SJSA1 (cell line): ENCODE measurements around the gene EPHA6. TPM values are rescaled to one million over a fixed set of nuclear protein-coding genes. Genes with fewer than 3 reads are reported as not detected.

Source experiments
- DNase-seq, 2 experiments: peaks; one replicate each; pipeline ENCODE4 v3.0.0-alpha.2; 2015 to 2020; ENCODE audit warnings: low spot score in 2 of 2, low read depth in 1 of 2
- H3K27ac ChIP-seq: fragments of 250-450 bp; sonication (Bioruptor Pico); 2 replicates; pipeline ENCODE4 v1.5.1; 2020; ENCODE audit warnings: mild to moderate bottlenecking, moderate library complexity
- H3K27me3 ChIP-seq: fragments of 250-450 bp; sonication (Bioruptor Pico); replicated peaks from 2 replicates; pipeline ENCODE4 v1.5.1; 2020; ENCODE audit warnings: mild to moderate bottlenecking, moderate library complexity
- H3K36me3 ChIP-seq: fragments of 250-450 bp; sonication (Bioruptor Pico); 2 replicates; pipeline ENCODE4 v1.5.1; 2020; ENCODE audit warnings: mild to moderate bottlenecking
- H3K4me1 ChIP-seq: fragments of 250-450 bp; sonication (Bioruptor Pico); replicated peaks from 2 replicates; pipeline ENCODE4 v1.6.1; 2021; ENCODE audit warnings: mild to moderate bottlenecking
- H3K4me3 ChIP-seq: fragments of 250-450 bp; sonication (Bioruptor Pico); 2 replicates; pipeline ENCODE4 v1.5.1; 2020; ENCODE audit warnings: mild to moderate bottlenecking
- H3K9me3 ChIP-seq: fragments of 250-450 bp; sonication (Bioruptor Pico); replicated peaks from 2 replicates; pipeline ENCODE4 v1.5.1; 2020; ENCODE audit warnings: mild to moderate bottlenecking
- total RNA-seq: library from RNA; depleted of rRNA; stranded (reverse); fragments of >200 nt; shearing (Covaris generic); gene quantifications from 2 replicates; pipeline ENCODE4 v1.2.3, GENCODE V29; 2014

The EPHA6 gene
- total RNA-seq, 1 experiment from 2014 or later, result not detected

DNA sequence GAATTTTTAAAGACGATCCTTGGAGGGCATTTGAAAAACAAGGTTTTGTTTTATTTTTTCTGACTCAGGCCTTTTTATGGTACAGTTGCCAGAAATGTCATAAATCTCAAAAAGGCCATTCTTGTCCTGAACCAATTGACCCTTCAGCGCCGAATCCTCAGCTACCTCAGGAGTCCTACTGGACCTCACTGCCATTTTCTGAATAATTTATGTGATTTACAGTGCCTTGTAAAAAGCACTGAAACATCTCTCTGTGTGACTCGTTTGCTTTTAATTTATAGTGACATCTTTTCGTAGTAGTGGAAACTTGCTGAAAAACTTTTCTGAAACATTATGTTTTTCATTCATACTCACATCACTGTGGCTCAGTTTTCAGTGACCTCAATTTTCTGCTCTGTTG, 878.0 kb downstream of the EPHA6 start:
- Histone ChIP-seq H3K27me3 (no peaks in the 10 kb centered on the region), H3K9me3 (no peaks in the 10 kb centered on the region), H3K4me1 (no peaks in the 10 kb centered on the region), H3K27ac (no peak overlapping the region), H3K4me3 (no peak overlapping the region), H3K36me3 (no peaks in the 10 kb centered on the region)
- no peak for DNase-seq

DNA sequence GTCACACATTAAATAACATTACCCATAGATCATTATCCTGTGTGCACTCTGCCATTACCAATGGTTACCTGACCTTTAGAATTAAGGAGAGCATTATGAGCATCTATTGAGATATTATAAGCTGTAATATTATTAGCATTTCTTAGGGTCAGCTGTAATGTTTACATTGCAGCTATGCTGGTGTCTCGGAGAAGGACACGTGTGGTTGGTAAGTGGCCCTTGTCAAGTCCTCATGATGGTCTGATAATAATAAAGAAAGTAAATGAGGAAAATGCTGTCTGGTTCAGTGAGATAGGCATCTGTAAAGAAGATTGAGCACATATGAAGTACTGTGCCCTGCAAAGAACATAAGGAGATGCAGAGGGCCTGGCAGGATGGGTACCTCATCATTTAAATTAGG, 878.4 kb downstream of the EPHA6 start:
- Histone ChIP-seq H3K27ac (no peak overlapping the region), H3K4me1 (no peaks in the 10 kb centered on the region), H3K36me3 (no peaks in the 10 kb centered on the region), H3K27me3 (no peaks in the 10 kb centered on the region), H3K4me3 (no peak overlapping the region), H3K9me3 (no peaks in the 10 kb centered on the region)
- no peak for DNase-seq

DNA sequence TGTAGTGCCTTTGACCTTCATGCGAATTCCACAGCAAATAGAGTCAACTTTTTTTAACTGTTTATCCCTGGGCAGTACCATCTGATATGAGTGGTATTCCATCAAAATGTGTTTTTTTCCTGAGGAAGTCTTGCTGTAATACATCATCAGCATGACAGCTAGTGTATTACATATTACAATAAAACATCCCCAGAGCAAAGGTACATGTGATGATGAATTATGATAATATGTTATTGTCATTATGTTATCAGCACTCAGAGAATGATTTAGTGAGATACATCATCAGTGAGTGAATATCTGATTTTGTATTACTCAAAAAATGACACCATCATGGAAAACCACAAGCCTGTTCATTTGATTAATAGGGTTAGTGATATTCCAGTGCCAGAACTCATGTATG, 880.5 kb downstream of the EPHA6 start:
- no peaks in the 10 kb centered on the region for H3K27me3 ChIP-seq
- H3K36me3 ChIP-seq, result no peaks in the 10 kb centered on the region
- H3K27ac ChIP-seq, result no peak overlapping the region
- no peaks in the 10 kb centered on the region for H3K9me3 ChIP-seq
- no peak overlapping the region for H3K4me3 ChIP-seq
- no peak for DNase-seq
- no peaks in the 10 kb centered on the region for H3K4me1 ChIP-seq

GRCh38 chr3:97698691-97699090, 884.3 kb downstream of the EPHA6 start:
- DNase-seq, result no peak
- Histone ChIP-seq H3K27me3 (no peaks in the 10 kb centered on the region), H3K27ac (no peak overlapping the region), H3K4me3 (no peak overlapping the region), H3K9me3 (no peaks in the 10 kb centered on the region), H3K4me1 (no peaks in the 10 kb centered on the region), H3K36me3 (no peaks in the 10 kb centered on the region)

GRCh38 chr3:97699889-97700288, 885.5 kb downstream of the EPHA6 start:
- no peaks in the 10 kb centered on the region for H3K36me3 ChIP-seq
- DNase-seq, result no peak
- no peak overlapping the region for H3K27ac ChIP-seq
- H3K27me3 ChIP-seq, result no peaks in the 10 kb centered on the region
- H3K4me3 ChIP-seq, result no peak overlapping the region
- H3K9me3 ChIP-seq, result no peaks in the 10 kb centered on the region
- H3K4me1 ChIP-seq, result no peaks in the 10 kb centered on the region

DNA sequence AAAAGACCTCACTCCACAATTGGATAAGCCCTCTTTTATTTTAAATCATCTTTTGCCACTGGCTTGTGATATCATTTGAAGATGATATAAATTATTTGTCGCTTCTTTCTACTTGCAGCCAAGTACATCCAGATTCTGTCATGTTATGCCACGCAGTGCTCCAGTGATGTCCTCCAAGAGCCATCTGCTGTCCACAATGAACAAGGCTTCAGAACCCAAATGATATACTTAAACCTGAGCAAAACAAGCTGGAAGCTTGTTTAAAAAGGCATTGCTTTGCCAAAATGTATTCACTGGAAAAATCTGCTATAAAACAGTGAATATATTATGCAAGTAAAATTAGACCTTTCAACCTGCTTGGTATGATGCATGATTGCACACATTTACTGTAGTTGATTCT, 891.4 kb downstream of the EPHA6 start:
- no peak overlapping the region for H3K4me3 ChIP-seq
- no peak overlapping the region for H3K27ac ChIP-seq
- no peaks in the 10 kb centered on the region for H3K36me3 ChIP-seq
- H3K4me1 ChIP-seq, result no peaks in the 10 kb centered on the region
- no peaks in the 10 kb centered on the region for H3K9me3 ChIP-seq
- no peak for DNase-seq
- no peaks in the 10 kb centered on the region for H3K27me3 ChIP-seq

DNA sequence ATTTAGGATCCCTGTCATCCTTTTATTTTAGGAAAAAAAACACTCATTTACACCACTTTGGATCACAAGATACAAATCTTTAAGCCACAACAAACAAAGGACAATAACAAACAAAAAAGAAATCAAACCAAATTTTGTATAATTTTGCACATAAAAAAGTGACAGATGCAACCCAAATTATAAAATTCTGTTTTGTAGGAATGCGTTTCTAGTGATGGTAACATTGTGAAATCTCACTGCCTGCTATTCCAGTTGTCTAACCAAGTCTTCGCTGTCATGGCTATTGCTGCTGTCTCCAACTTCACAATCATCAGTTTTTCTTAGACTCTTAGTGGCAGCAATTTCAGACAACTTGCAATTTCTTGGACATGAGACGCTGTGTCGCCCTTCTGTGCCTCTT, 891.8 kb downstream of the EPHA6 start:
- Histone ChIP-seq H3K27ac (no peak overlapping the region), H3K4me1 (no peaks in the 10 kb centered on the region)

DNA sequence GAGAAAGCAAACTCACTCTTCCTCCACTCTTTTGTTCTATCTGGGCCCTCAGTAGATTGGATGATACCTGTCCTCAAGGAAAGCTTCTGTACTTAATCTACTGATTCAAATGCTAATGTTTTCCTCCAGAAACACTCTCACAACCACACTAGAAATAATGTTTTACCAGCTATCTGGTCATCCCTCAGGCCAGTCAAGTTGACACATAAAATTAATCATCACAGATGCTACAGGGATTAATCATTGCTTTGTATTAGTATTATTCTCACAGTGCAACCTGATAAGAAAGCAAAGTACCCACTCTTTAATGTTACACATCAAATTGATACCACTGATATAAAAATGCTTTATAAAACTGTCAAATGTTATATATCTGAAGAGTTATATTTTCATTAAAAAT, 897.3 kb downstream of the EPHA6 start:
- no peaks in the 10 kb centered on the region for H3K27me3 ChIP-seq
- H3K27ac ChIP-seq, result no peak overlapping the region
- no peak overlapping the region for H3K4me3 ChIP-seq
- H3K36me3 ChIP-seq, result no peaks in the 10 kb centered on the region
- H3K9me3 ChIP-seq, result no peaks in the 10 kb centered on the region
- H3K4me1 ChIP-seq, result no peaks in the 10 kb centered on the region
- no peak for DNase-seq

More for the DNA sequence above, 891.8 kb downstream of the EPHA6 start:
- Histone ChIP-seq H3K9me3 (no peaks in the 10 kb centered on the region), H3K27me3 (no peaks in the 10 kb centered on the region), H3K4me3 (no peak overlapping the region), H3K36me3 (no peaks in the 10 kb centered on the region)
- no peak for DNase-seq

DNA sequence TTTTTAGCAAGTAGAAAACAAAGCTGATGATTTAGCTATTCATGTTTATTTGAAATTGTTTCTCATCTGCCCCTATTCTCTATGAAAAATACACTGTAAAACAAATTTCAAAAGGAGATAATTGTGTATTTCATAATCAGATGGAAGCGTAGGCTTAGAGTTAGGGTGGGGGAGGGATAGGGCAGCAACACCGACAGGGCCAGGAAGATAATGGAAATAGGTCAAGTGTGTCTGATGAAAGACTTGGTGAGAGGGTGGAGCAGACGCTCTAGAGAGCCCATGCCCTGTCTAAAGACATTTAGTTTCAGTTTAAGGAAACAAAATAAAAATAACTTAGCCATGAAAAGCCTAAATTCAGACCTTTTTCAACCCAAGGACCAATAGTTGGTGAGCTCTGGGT, 898.5 kb downstream of the EPHA6 start:
- Histone ChIP-seq H3K4me3 (no peak overlapping the region), H3K27me3 (no peaks in the 10 kb centered on the region), H3K4me1 (no peaks in the 10 kb centered on the region), H3K27ac (no peak overlapping the region), H3K36me3 (no peaks in the 10 kb centered on the region), H3K9me3 (no peaks in the 10 kb centered on the region)
- no peak for DNase-seq

- Histone ChIP-seq H3K4me3 (no peak overlapping the region), H3K9me3 (no peaks in the 10 kb centered on the region), H3K27ac (no peak overlapping the region), H3K27me3 (no peaks in the 10 kb centered on the region), H3K4me1 (no peaks in the 10 kb centered on the region), H3K36me3 (no peaks in the 10 kb centered on the region)
- DNase-seq, result no peak
Observed at GRCh38 chr3:97713634-97714033, 899.2 kb downstream of the EPHA6 start.

DNA sequence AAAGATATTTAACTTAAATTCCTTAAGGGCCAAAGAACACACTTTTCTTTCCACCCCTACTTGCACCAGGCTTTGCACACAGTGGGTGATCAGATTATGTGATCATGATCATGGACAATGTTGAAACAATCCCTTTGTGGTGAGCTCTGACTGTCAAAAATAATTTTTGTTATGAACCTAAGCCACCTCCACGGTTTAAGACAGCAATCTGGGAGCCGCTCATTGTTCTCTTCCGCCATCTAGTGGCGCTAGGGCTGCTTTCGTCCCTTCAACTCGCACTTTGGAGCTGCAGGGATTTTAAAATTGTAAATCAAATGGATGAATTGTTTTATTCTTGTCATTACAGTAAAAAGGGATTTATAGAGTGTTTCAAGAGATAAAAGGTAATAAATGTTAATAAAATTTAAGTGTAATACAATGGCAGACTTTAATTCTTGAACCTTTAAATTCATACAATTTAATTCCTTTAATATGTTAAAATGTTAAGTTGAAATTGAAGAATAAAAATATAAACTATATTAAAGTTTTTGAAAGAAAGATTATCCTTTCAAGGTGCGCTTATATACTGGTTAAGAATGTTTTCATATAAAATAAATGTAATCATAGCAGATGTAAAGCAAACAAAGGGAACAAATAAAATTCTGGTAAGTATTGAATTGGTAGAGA, 904.9 kb downstream of the EPHA6 start:
- peak; percentile 24 to 49 for DNase-seq
- H3K36me3 ChIP-seq, result no peaks in the 10 kb centered on the region
- H3K9me3 ChIP-seq, result no peaks in the 10 kb centered on the region
- H3K4me3 ChIP-seq, result no peak overlapping the region
- H3K27me3 ChIP-seq, result no peaks in the 10 kb centered on the region
- no peak overlapping the region for H3K27ac ChIP-seq
- H3K4me1 ChIP-seq, result no peaks in the 10 kb centered on the region

- no peak overlapping the region for H3K4me3 ChIP-seq
- no peak for DNase-seq
- no peaks in the 10 kb centered on the region for H3K27me3 ChIP-seq
- H3K4me1 ChIP-seq, result no peaks in the 10 kb centered on the region
- H3K9me3 ChIP-seq, result no peaks in the 10 kb centered on the region
- no peak overlapping the region for H3K27ac ChIP-seq
- H3K36me3 ChIP-seq, result no peaks in the 10 kb centered on the region
Observed at GRCh38 chr3:97720417-97720816, 906.0 kb downstream of the EPHA6 start.

DNA sequence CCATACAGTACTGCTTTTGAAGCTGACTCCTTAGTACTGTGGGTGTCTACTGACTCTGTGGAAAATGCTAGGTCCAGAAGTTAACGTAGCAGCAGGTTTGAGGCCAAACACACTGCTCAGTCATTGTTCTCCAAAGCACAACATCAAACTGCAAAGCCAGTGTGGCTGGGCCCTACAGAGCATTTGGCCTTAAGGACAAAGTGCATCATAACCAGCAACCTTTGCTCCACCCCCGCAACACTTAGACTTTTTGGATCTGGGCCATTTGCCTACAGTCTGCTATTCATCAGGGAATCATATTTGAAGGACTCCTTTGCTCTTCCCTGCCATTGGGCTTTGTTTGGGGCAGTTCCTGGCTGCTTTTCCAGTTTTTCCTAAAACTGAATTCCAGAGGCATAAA, 907.1 kb downstream of the EPHA6 start:
- Histone ChIP-seq H3K27me3 (no peaks in the 10 kb centered on the region), H3K36me3 (no peaks in the 10 kb centered on the region), H3K27ac (no peak overlapping the region), H3K4me3 (no peak overlapping the region), H3K4me1 (no peaks in the 10 kb centered on the region), H3K9me3 (no peaks in the 10 kb centered on the region)
- DNase-seq, result no peak

DNA sequence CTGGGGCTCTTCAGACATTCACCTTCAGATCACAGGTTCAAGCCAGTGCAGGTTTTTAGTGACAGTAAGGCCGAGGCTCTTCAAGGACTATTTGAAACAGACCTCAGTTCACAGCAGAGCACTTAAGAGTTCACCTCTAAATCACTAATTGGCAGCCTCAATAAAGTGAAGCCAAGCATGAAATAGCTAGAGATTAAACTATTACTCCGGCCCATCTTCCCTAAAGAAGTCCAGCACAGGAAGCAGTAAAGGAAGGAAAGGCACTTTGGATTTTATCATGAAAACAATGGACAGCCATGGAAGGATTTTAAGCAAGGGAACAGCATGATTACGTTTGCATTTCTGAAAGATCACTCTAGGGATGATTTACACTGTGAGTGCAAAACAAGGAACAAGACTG, 922.5 kb downstream of the EPHA6 start:
- H3K4me3 ChIP-seq, result no peak overlapping the region
- no peak overlapping the region for H3K27ac ChIP-seq
- H3K36me3 ChIP-seq, result no peaks in the 10 kb centered on the region
- DNase-seq, result no peak
- no peaks in the 10 kb centered on the region for H3K27me3 ChIP-seq
- no peaks in the 10 kb centered on the region for H3K4me1 ChIP-seq
- no peaks in the 10 kb centered on the region for H3K9me3 ChIP-seq

- Histone ChIP-seq H3K4me3 (no peak overlapping the region), H3K4me1 (no peaks in the 10 kb centered on the region), H3K36me3 (no peaks in the 10 kb centered on the region), H3K27ac (no peak overlapping the region), H3K27me3 (no peaks in the 10 kb centered on the region), H3K9me3 (no peaks in the 10 kb centered on the region)
- DNase-seq, result no peak
Observed at GRCh38 chr3:97738761-97739160, 924.4 kb downstream of the EPHA6 start.
